Ishikawa (cell line): ENCODE results near the gene CARD9.

Source experiments
- CEBPB ChIP-seq: IDR thresholded peaks from 2 replicates; pipeline ENCODE4 v1.6.1; 2012
- USF1 ChIP-seq: IDR thresholded peaks from 2 replicates; pipeline ENCODE4 v1.6.1; 2012

- TF ChIP-seq CEBPB (no peak), USF1 (no peak)
These were observed 22.7 kb upstream of the CARD9 start for GRCh38 chr9:136396219-136396515.
